NCI-H446 treated with DMSO at 0.1 percent for 48 hours (cell line): ENCODE data around the gene SLC39A2.

Experiments
- DNase-seq: peaks from one replicate; lab custom pipeline; 2025; lab: John Stamatoyannopoulos, UW

SLC39A2 gene

GRCh38 chr14:21047378-21047781 is 48.3 kb downstream of the SLC39A2 start:
- no peak for DNase-seq

DNA sequence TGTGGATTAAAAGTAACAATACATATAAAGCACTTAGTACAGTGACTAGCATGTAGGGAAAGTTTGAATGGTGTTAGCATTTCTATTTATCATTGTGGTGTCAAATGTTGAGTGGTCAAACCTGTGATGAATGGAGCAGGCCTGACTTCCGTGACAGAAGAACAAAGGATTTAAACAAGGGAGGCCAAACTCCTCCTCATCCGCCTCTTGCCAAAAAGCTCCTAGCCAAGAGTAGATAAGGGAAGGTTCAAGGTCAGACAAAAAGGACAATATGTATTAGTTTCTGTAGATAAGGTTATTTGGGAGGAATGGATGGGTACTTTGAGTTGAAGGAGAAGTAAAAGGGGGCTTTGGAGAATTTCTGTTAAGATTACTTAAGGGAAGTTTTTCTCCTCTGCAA is 49.5 kb downstream of the SLC39A2 start:
- no peak for DNase-seq

DNA sequence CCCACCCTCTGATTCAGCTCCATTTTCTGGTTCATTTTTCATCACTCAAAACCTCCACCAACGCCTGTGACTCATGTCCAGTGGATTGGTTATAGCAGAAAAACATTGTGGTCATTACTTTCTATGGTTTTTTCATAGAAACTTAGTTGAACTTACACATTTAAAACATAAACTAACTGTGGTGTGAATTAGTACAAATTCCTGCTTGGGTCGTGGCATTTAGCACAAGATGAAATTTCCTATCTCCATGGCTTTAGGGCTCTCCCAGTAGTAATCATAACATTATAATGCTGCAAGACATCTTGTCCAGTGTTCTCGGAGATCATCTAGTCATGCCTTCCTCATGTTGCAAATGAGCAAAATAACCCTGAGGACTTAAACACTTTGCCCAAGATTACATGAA is 50.2 kb downstream of the SLC39A2 start:
- DNase-seq, result no peak

DNA sequence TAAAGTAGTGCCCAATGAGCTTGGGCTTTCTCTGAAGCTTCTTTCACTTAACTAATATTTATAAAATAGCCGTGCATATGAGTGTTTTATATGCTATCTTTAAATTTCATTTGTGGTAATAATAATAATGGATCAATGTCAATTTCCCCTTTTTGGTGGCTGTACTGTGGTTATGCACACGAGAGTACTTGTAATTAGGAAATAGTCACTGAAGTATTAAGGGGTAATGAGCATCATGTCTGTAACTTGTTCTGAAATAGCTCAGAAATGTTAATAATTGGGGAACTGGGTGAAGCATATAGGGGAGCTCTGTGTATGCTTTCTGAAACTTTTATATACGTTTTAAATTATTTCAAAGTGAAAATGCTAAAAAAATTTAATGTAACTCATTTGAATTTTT is 51.5 kb downstream of the SLC39A2 start:
- no peak for DNase-seq
